OCI-LY7 (cell line): ENCODE measurements around the gene STIM2.

Source experiments
- CTCF ChIP-seq: fragments of 200-600 bp; sonication (generic); conservative IDR thresholded peaks from 2 replicates; pipeline ENCODE4 v1.5.1; 2014; ENCODE audit warnings: mild to moderate bottlenecking, antibody characterized with exemption, low read length, moderate library complexity, mixed read lengths
- EZH2phosphoT487 ChIP-seq: fragments of 200-600 bp; sonication (generic); IDR thresholded peaks from 2 replicates; pipeline ENCODE4 v1.6.1; 2018; ENCODE audit warnings: low read depth, borderline replicate concordance, mild to moderate bottlenecking, mixed run types, antibody characterized with exemption, low read length, moderate library complexity, mixed read lengths

GRCh38 chr4:27056281-27056680 is 195.6 kb downstream of the STIM2 start:
- no peak for TF ChIP-seq CTCF
- TF ChIP-seq EZH2phosphoT487, result no peak
